IMR-90 (cell line): ENCODE measurements around the gene SNAPC1. TPM values are rescaled to one million over a fixed set of nuclear protein-coding genes. Genes with fewer than 3 reads are reported as not detected.

ENCODE experiments used
- ATAC-seq: fragments of 200-7000 bp; cut with Tn5 transposase; 2 replicates; pipeline ENCODE4 v1.9.1; 2020; ENCODE audit warnings: low read depth, mild to moderate bottlenecking, moderate library complexity
- BruUV-seq: library from RNA; stranded (reverse); fragments of 400-500 nt; replicated peaks from 2 replicates; lab custom pipeline; 2021; lab: Mats Ljungman, UMichigan
- CTCF ChIA-PET: fragments of 300-600 bp; formaldehyde crosslinking; extraction: SDS; loops from one replicate; lab custom pipeline; 2021; ENCODE audit warnings: antibody characterized with exemption; lab: Yijun Ruan, JAX
- POLR2A ChIA-PET: fragments of 300-600 bp; sonication (Branson Sonifier 250); formaldehyde crosslinking; loops from one replicate; lab custom pipeline; 2022; ENCODE audit warnings: antibody characterized with exemption; ENCODE audit not compliant: unreplicated experiment; lab: Charles Lee
- DNase-seq: peaks from one replicate; pipeline ENCODE4 v3.0.0; 2013
- H2AFZ ChIP-seq: replicated peaks from 2 replicates; pipeline ENCODE3; 2013; ENCODE audit warnings: low read length, mild to moderate bottlenecking; ENCODE audit not compliant: poor library complexity
- H2AK5ac ChIP-seq: 2 replicates; pipeline ENCODE4 v1.6.1; 2013; ENCODE audit warnings: low read depth, low read length, inconsistent platforms
- H2AK9ac ChIP-seq: replicated peaks from 2 replicates; pipeline ENCODE3; 2013; ENCODE audit warnings: mild to moderate bottlenecking, low read depth, low read length, moderate library complexity; ENCODE audit not compliant: poor library complexity
- H2BK120ac ChIP-seq: 2 replicates; pipeline ENCODE4 v1.6.1; 2013; ENCODE audit warnings: low read depth, low read length, inconsistent platforms
- H2BK15ac ChIP-seq: 3 replicates; pipeline ENCODE4 v1.6.1; 2013; ENCODE audit warnings: low read depth, low read length, inconsistent platforms
- H2BK20ac ChIP-seq: 2 replicates; pipeline ENCODE4 v1.6.1; 2013; ENCODE audit warnings: low read depth, mild to moderate bottlenecking, inconsistent platforms, low read length, moderate library complexity
- H2BK5ac ChIP-seq: 2 replicates; pipeline ENCODE4 v1.6.1; 2013; ENCODE audit warnings: mild to moderate bottlenecking, low read depth, low read length, inconsistent platforms; ENCODE audit not compliant: poor library complexity, severe bottlenecking
- H3K14ac ChIP-seq: replicated peaks from 2 replicates; pipeline ENCODE4 v1.6.1; 2013; ENCODE audit warnings: low read depth, low read length, inconsistent platforms
- H3K18ac ChIP-seq: 2 replicates; pipeline ENCODE4 v1.6.1; 2013; ENCODE audit warnings: low read depth, low read length, control low read depth
- H3K23ac ChIP-seq: 2 replicates; pipeline ENCODE4 v1.6.1; 2013; ENCODE audit warnings: low read depth, low read length, inconsistent platforms
- H3K27ac ChIP-seq: 2 replicates; pipeline ENCODE4 v1.5.1; 2013; ENCODE audit warnings: mild to moderate bottlenecking, control low read depth, low read length; ENCODE audit not compliant: insufficient read depth
- H3K27me3 ChIP-seq: 2 replicates; pipeline ENCODE4 v1.6.1; 2013; ENCODE audit warnings: low read length; ENCODE audit not compliant: control insufficient read depth, insufficient read depth
- H3K36me3 ChIP-seq: 2 replicates; pipeline ENCODE4 v1.6.1; 2013; ENCODE audit warnings: low read length, mixed read lengths; ENCODE audit not compliant: control insufficient read depth, insufficient read depth
- H3K4ac ChIP-seq: 2 replicates; pipeline ENCODE4 v1.6.1; 2013; ENCODE audit warnings: low read depth, low read length, inconsistent platforms
- H3K4me1 ChIP-seq: 2 replicates; pipeline ENCODE4 v1.6.1; 2013; ENCODE audit warnings: low read length, mixed read lengths; ENCODE audit not compliant: control insufficient read depth, insufficient read depth
- H3K4me2 ChIP-seq: 2 replicates; pipeline ENCODE4 v1.6.1; 2013; ENCODE audit warnings: low read depth, mild to moderate bottlenecking, control low read depth, low read length, moderate library complexity
- H3K4me3 ChIP-seq: 2 replicates; pipeline ENCODE4 v1.5.1; 2013; ENCODE audit warnings: low read depth, mild to moderate bottlenecking, control low read depth, low read length, moderate library complexity; ENCODE audit not compliant: insufficient read depth
- H3K56ac ChIP-seq: 2 replicates; pipeline ENCODE4 v1.6.1; 2013; ENCODE audit warnings: low read length, inconsistent platforms; ENCODE audit not compliant: insufficient read depth; ENCODE audit errors: extremely low read depth
- H3K79me1 ChIP-seq, 2 experiments: 2 replicates each; pipeline ENCODE4 v1.6.1; 2013; ENCODE audit warnings: low read length in 2 of 2, inconsistent platforms in 1 of 2, low read depth in 1 of 2
- H3K9ac ChIP-seq: 2 replicates; pipeline ENCODE4 v1.6.1; 2013; ENCODE audit warnings: low read depth, low read length, control low read depth
- H3K9me1 ChIP-seq: 2 replicates; pipeline ENCODE4 v1.6.1; 2013; ENCODE audit warnings: low read length, inconsistent platforms; ENCODE audit not compliant: insufficient read depth
- H3K9me3 ChIP-seq: 2 replicates; pipeline ENCODE4 v1.6.1; 2013; ENCODE audit warnings: low read length; ENCODE audit not compliant: control insufficient read depth, insufficient read depth
- H4K20me1 ChIP-seq: 2 replicates; pipeline ENCODE4 v1.6.1; 2013; ENCODE audit warnings: low read length, inconsistent platforms; ENCODE audit not compliant: insufficient read depth
- H4K5ac ChIP-seq: 2 replicates; pipeline ENCODE4 v1.6.1; 2013; ENCODE audit warnings: mild to moderate bottlenecking, low read depth, low read length, control low read depth
- H4K8ac ChIP-seq, 2 experiments: 2 replicates each; pipeline ENCODE4 v1.6.1; 2013; ENCODE audit warnings: low read depth in 2 of 2, low read length in 2 of 2, control low read depth in 1 of 2, inconsistent platforms in 1 of 2
- H4K91ac ChIP-seq: 2 replicates; pipeline ENCODE4 v1.6.1; 2013; ENCODE audit warnings: low read depth, low read length, inconsistent platforms; ENCODE audit not compliant: insufficient read depth
- BHLHE40 ChIP-seq: fragments of 150-350 bp; IDR thresholded peaks from 2 replicates; pipeline ENCODE4 v1.6.1; 2016; ENCODE audit warnings: mild to moderate bottlenecking, low read depth, low read length
- CEBPB ChIP-seq: IDR thresholded peaks from 2 replicates; pipeline ENCODE4 v1.6.1; 2012; ENCODE audit warnings: low read depth, low read length, improper control_type of control experiment
- CHD1 ChIP-seq: IDR thresholded peaks from 2 replicates; pipeline ENCODE4 v1.6.1; 2012; ENCODE audit warnings: low read depth, low read length, improper control_type of control experiment
- FOS ChIP-seq: fragments of 150-350 bp; IDR thresholded peaks from 2 replicates; pipeline ENCODE4 v1.6.1; 2016; ENCODE audit warnings: low read depth, low read length
- MAFK ChIP-seq: IDR thresholded peaks from 2 replicates; pipeline ENCODE4 v1.6.1; 2012; ENCODE audit warnings: low read depth, low read length, improper control_type of control experiment
- MAZ ChIP-seq: IDR thresholded peaks from 2 replicates; pipeline ENCODE4 v1.6.1; 2012; ENCODE audit warnings: low read depth, mild to moderate bottlenecking, low read length, improper control_type of control experiment, moderate library complexity, borderline replicate concordance
- MXI1 ChIP-seq: IDR thresholded peaks from 2 replicates; pipeline ENCODE4 v1.6.1; 2012; ENCODE audit warnings: low read depth, mild to moderate bottlenecking, low read length, moderate library complexity, borderline replicate concordance
- NFE2L2 ChIP-seq: fragments of 150-350 bp; IDR thresholded peaks from 2 replicates; pipeline ENCODE4 v1.6.1; 2016; ENCODE audit warnings: low read depth, mild to moderate bottlenecking, low read length
- POLR2A ChIP-seq: IDR thresholded peaks from 2 replicates; pipeline ENCODE4 v1.6.1; 2012; ENCODE audit warnings: mild to moderate bottlenecking, low read depth, low read length
- RAD21 ChIP-seq: IDR thresholded peaks from 2 replicates; pipeline ENCODE4 v1.6.1; 2012; ENCODE audit warnings: low read length, improper control_type of control experiment
- RCOR1 ChIP-seq: IDR thresholded peaks from 2 replicates; pipeline ENCODE4 v1.6.1; 2012; ENCODE audit warnings: mild to moderate bottlenecking, low read length, improper control_type of control experiment; ENCODE audit not compliant: insufficient replicate concordance
- RFX5 ChIP-seq: IDR thresholded peaks from 2 replicates; pipeline ENCODE4 v1.8.0; 2012; ENCODE audit warnings: low read depth, mild to moderate bottlenecking, low read length, moderate library complexity
- SMC3 ChIP-seq: fragments of 150-350 bp; IDR thresholded peaks from 2 replicates; pipeline ENCODE4 v1.6.1; 2016; ENCODE audit warnings: low read depth, mild to moderate bottlenecking, antibody characterized with exemption, low read length, moderate library complexity
- WGBS, 2 experiments: methylation state at CpG; one replicate each; pipeline versions ENCODE4 v1.1.5 to v1.1.7; 2013; ENCODE audit warnings: missing lambda C conversion rate in 2 of 2; ENCODE audit not compliant: insufficient read length in 1 of 2; ENCODE audit errors: extremely low coverage in 2 of 2; 5-methylcytosine and 5-hydroxymethylcytosine counted together
- dilution Hi-C: fragments of 300-500 bp; cut with HindIII; formaldehyde crosslinking; loops from one replicate; pipeline ENCODE4 v1.14.3; 2018; ENCODE audit warnings: low sequenced_read_pairs; ENCODE audit not compliant: unreplicated experiment
- in situ Hi-C: fragments of 300-500 bp; cut with MboI; formaldehyde crosslinking; loops from 3 replicates; pipeline ENCODE4 v1.14.3; 2019; ENCODE audit warnings: low sequenced_read_pairs, inconsistent platforms, mixed read lengths
- intact Hi-C: fragments of 100-400 bp; cut with micrococcal nuclease; formaldehyde crosslinking; loops from 2 replicates; pipeline ENCODE4 v1.10.0; 2022
- polyA plus RNA-seq, 3 experiments: library from polyadenylated mRNA; depleted of rRNA; stranded (reverse); fragments of >200 nt; gene quantifications; 2 replicates each; pipeline ENCODE4 v1.2.3, GENCODE V29; 2012; ENCODE audit warnings: low replicate concordance in 1 of 3
- total RNA-seq: library from RNA; depleted of rRNA; stranded (reverse); fragments of >200 nt; gene quantifications from 2 replicates; pipeline ENCODE4 v1.2.3, GENCODE V29; 2012
- TF ChIP-seq, protein P1 (sequence below): conservative IDR thresholded peaks from 2 replicates; pipeline ENCODE4 v1.5.1; 2012; ENCODE audit warnings: mild to moderate bottlenecking, low read depth, low read length, improper control_type of control experiment
- TF ChIP-seq, protein P2 (sequence below): fragments of 150-350 bp; IDR thresholded peaks from 2 replicates; pipeline ENCODE4 v1.6.1; 2016; ENCODE audit warnings: low read depth, mild to moderate bottlenecking, low read length, moderate library complexity, borderline replicate concordance
- TF ChIP-seq, protein P3 (sequence below): fragments of 150-350 bp; IDR thresholded peaks from 2 replicates; pipeline ENCODE4 v1.6.1; 2017; ENCODE audit warnings: mild to moderate bottlenecking, antibody characterized with exemption, low read length, low read depth

SNAPC1 gene
- total and polyA plus RNA-seq, 2 of the 4 experiments (the other 2 are of a cell fraction): 7.7 to 9.3 TPM

DNA sequence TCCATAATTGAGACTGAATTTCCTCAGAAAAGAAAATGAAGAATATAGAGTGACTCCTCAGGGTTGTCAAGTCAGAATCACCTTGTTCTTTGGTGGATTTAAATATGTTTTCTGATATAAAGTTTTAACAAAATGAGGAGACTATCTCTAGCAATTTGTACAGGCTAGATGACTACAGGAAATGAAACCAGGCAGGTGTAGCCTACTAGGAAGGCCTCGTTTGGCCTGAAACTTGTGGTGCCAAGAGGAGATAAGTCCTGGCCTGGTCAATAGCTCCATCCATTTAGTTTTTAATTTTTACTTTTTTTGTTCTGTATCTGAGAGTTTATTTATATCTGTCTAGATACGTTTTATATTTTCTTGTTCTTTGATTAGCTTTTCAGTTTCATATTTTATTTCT is 41.5 kb downstream of the SNAPC1 start:
- no TSS peak for BruUV-seq
- Histone ChIP-seq H3K4me1 (peaks cover 3% of the 10 kb centered on the region; the same call in 1 of the 2 replicates), H2AFZ (no peak overlapping the region), H4K20me1 (no peaks in the 10 kb centered on the region), H3K79me1 (no peaks in the 10 kb centered on the region), H3K14ac (no peak overlapping the region), H3K27ac (no peak overlapping the region), H4K91ac (no peak overlapping the region), H2BK120ac (no peak overlapping the region), H2BK5ac (no peak overlapping the region), H3K18ac (no peak overlapping the region), H3K9me3 (no peaks in the 10 kb centered on the region), H3K23ac (no peak overlapping the region), H3K9me1 (peaks cover 7% of the 10 kb centered on the region), H4K5ac (no peak overlapping the region), H3K27me3 (no peaks in the 10 kb centered on the region), H2AK5ac (no peak overlapping the region), H4K8ac (no peak overlapping the region), H2BK15ac (no peak overlapping the region), H3K56ac (no peak overlapping the region), H3K4me3 (no peak overlapping the region), H3K36me3 (no peaks in the 10 kb centered on the region), H3K9ac (no peak overlapping the region), H2AK9ac (no peak overlapping the region), H3K4me2 (no peak overlapping the region), H3K4ac (no peak overlapping the region), H2BK20ac (no peak overlapping the region)
- DNase-seq: no peak
- no peak for TF ChIP-seq RCOR1
- no peak for TF ChIP-seq CEBPB
- no peak for TF ChIP-seq BHLHE40
- no peak for TF ChIP-seq SMC3
- TF ChIP-seq MAZ: no peak
- TF ChIP-seq, protein P1, sequence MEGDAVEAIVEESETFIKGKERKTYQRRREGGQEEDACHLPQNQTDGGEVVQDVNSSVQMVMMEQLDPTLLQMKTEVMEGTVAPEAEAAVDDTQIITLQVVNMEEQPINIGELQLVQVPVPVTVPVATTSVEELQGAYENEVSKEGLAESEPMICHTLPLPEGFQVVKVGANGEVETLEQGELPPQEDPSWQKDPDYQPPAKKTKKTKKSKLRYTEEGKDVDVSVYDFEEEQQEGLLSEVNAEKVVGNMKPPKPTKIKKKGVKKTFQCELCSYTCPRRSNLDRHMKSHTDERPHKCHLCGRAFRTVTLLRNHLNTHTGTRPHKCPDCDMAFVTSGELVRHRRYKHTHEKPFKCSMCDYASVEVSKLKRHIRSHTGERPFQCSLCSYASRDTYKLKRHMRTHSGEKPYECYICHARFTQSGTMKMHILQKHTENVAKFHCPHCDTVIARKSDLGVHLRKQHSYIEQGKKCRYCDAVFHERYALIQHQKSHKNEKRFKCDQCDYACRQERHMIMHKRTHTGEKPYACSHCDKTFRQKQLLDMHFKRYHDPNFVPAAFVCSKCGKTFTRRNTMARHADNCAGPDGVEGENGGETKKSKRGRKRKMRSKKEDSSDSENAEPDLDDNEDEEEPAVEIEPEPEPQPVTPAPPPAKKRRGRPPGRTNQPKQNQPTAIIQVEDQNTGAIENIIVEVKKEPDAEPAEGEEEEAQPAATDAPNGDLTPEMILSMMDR: no peak
- no peak for TF ChIP-seq NFE2L2
- no peak for TF ChIP-seq FOS
- no peak for TF ChIP-seq POLR2A
- no peak for TF ChIP-seq CHD1
- TF ChIP-seq, protein P2, sequence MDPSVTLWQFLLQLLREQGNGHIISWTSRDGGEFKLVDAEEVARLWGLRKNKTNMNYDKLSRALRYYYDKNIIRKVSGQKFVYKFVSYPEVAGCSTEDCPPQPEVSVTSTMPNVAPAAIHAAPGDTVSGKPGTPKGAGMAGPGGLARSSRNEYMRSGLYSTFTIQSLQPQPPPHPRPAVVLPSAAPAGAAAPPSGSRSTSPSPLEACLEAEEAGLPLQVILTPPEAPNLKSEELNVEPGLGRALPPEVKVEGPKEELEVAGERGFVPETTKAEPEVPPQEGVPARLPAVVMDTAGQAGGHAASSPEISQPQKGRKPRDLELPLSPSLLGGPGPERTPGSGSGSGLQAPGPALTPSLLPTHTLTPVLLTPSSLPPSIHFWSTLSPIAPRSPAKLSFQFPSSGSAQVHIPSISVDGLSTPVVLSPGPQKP: no peak
- no peak for TF ChIP-seq RFX5
- TF ChIP-seq MAFK: no peak
- TF ChIP-seq, protein P3, sequence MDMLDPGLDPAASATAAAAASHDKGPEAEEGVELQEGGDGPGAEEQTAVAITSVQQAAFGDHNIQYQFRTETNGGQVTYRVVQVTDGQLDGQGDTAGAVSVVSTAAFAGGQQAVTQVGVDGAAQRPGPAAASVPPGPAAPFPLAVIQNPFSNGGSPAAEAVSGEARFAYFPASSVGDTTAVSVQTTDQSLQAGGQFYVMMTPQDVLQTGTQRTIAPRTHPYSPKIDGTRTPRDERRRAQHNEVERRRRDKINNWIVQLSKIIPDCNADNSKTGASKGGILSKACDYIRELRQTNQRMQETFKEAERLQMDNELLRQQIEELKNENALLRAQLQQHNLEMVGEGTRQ: no peak
- TF ChIP-seq MXI1: no peak
- TF ChIP-seq RAD21: no peak
- ChIA-PET POLR2A (interaction anchor here (0.6 kb wide), 1 partner anchor 112 kb away, joined by 3 read pairs; no protein-coding TSS in a partner anchor), CTCF (interaction anchor here (0.6 kb wide), 1 partner anchor 21 kb away, joined by 3 read pairs; no protein-coding TSS in a partner anchor)
- ATAC-seq: no peak
- dilution Hi-C loops: no loop called here
- intact Hi-C loops: no loop called here
- WGBS, 2 experiments: no CpG with 5 or more reads among the region's 2 CpGs
- in situ Hi-C loops: no loop called here
